HG03342 (cell line): Measurements from ENCODE around the gene SHISA8.

Experiments used
- ATAC-seq: cut with Tn5 transposase; IDR thresholded peaks from one replicate; pipeline ENCODE4 v1.9.1; 2021; ENCODE audit warnings: mild to moderate bottlenecking, moderate library complexity; ENCODE audit not compliant: unreplicated experiment

SHISA8 gene

DNA sequence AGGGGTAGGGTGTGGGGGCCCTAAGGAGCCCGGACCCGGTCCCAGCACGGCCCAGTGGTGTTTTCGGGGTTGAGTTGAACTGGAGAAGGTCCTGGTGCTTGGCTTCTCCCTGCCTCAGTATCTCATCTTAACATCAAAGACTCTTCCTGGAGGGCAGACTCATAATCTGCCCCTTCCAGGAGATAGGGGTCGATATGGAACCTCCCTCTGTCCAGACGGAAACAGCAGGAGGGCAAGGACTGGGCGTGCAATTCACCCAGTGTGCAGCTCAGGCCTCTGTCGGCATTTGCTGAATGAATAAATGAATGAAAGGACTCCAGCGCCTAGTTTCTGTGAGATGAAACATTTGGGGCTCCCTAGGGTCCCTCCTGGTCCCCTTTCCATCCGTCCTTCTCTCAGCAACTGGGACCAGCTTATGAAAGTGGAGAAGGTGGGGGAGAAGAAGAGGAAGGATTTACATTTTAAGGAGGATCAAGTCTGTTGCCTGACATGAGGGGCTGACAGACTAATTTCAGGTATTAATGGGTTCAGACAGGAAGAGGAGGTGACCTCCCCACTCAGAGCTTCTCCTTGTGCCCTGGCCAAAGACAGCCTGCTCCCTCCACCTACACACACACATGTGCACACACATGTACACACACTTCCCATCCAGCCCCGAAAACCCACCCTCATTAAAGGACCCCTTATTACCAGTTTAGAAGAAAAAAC, 1.1 kb upstream of the SHISA8 start:
- ATAC-seq = no peak

- no peak for ATAC-seq
These were observed 251 bp downstream of the SHISA8 start for GRCh38 chr22:41914611-41915034.

- ATAC-seq = no peak
These were observed 886 bp downstream of the SHISA8 start for GRCh38 chr22:41913842-41914534.

- ATAC-seq = no peak
These were observed 1.7 kb downstream of the SHISA8 start for GRCh38 chr22:41913040-41913719.

DNA sequence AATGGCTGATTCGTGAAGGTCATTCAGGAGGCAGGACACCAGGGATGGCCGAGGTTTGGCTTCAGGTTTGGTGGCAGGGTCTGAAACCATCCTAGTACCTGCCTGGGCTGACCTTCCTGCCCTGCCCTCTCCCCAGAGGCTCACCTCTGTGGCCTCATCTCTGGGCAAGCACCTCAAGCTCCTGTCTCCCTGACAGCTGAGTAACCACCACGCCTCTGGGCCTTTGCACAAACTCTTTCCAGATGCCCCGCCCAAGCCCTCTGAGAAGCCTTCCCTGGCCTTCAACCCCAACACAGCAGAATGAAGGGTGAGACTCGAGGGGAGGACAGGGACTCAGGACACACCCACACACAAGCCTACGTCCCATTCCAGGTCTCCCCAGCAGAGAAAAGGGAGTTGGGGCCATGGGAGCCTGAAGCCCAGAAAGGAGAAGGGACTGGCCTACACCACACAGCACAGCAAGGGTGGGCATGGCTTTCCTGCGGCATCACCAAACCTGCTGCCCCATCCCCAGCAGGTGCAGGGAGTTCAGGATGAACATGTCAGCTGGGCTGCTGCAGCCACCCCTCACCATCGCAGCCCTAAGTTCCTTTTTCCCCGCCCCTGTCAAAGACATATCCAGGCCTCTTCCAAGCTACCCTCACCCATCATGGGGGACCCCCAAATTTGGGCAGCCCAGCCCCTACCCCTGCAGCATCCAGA, 2.4 kb downstream of the SHISA8 start:
- ATAC-seq = no peak

- no peak for ATAC-seq
These were observed 3.8 kb downstream of the SHISA8 start for GRCh38 chr22:41911001-41911611.

DNA sequence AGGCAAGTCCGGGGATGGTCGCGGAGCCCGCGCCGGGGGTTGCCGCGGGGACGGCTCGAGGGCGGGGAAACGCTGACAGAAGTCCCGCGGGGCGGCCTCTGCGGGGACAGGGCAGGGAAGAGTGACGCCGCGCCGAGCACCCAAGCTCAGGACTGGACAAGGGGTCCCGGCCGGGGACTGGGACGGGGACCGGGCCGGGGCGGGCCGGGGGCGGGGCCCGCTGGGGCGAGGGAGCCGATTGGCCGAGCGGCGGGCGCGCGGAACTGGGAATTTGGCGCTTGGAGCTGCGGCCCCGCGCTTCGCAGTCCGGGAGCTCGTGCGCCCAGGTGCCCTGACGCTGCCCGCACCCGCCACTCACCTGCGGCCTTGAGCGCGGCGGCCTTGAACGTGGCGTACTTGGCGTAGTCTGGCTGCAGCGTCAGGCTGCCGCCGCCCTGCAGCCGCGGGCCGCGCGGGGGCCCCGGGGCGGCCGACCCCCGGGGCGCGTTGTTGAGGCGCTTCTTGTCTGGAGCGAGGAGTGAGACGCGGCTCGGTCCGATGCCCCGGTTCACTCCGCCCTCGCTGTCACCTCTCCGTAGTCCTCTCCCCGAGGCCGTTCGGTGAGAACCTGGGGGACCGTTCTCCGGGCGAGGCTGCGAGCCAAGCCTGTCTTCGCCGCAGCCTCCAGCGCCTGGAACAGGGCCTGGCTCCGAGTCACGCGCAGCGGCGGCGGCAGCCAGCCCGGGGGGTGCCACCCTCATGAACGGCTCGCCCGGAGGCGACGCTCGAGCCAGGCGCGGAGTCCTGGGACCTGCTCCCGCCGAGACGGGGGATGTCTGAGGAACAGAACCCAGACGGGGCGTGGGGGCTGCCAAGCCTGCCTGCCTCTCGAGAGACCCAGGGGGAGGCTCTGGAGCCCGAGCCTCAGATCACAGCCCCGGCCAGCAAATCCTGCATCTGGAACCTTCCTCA, 4.5 kb downstream of the SHISA8 start:
- ATAC-seq = no peak

- no peak for ATAC-seq
These were observed 5.4 kb downstream of the SHISA8 start for GRCh38 chr22:41909310-41910049.

DNA sequence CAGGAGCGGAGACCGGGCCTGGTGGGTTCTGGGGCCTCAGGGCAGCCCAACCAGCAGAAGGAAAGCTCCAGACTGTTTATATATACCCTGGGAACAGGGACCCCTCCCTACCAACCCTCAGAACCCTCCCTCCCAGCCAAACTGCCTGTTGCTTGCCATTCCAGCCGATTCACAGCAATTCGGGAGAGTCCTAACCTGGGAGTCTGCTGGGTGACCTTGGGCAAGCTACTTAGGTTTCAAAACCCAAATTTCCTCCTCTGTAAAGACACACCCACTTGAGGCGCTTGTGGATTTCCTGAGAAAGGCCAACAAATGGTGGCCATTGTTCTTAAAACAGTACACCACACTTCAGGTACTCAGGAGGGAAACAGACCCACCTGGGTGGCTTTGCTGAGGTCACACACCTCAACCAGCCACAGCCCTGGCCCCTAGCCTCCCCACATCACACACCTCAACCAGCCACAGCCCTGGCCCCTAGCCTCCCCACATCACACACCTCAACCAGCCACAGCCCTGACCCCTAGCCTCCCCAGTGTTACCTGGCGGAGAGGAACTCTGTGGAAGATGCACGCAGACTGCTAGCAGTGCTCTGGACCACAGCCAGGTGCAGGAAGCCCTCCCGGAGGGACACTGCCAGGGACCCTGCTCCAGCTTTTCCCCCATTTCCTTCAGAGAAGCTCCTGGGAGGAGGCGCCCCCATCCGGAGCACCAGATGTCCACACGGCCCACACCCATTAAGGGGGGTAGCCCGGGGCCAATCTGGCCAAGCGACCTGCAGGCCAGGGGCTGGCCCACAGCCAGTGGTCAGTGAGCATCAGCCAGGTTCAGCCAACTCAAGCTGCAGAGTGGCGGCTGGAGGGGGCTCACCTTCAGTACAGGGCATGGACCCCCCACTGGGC, 6.2 kb downstream of the SHISA8 start:
- no peak for ATAC-seq

DNA sequence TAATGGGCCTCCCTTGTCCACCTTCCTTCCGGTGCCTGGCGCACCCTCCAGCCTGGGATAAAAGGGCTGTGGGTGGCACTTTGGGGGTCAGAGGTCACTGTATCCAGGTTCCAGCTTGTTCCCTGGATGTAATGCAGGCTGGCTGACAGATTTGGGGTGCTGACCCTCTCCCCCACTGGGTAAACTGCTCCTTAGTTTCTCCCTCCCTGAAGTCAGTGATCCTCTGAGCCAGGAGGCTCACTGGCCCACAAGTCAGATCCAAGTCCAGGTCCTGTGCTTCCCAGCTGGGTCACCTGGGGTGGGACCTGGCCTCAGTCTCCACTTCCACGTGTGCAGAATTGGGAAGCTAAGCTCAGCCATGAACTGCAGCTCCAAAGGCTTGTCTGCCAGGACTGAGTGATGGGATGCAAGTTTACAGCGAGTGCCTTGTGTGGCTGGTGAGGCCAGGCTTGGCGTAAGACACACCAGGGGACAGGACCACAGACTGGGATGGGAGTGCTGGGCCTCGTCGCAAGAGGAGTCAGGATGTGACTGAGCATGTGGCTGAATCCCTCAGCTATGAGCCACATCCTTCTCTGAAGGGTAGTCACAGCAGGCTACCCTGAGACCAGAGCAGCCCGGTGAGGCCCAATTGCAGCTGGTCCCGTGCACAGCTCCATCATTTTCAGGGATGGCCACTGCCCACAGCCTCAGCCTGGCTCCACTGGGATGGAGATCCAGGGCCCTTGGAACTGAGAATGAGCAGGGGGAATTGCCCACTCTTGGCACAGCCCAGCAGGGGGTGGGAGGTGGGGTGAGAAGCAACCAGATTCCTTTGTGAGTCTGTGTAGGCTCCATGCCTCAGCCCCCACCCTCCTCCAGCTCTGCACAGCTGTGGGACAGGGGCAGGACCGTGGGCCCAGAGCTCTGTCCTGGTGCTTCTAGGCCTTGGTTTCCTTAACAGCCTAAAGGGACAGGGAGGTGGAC, 7.2 kb downstream of the SHISA8 start:
- no peak for ATAC-seq

DNA sequence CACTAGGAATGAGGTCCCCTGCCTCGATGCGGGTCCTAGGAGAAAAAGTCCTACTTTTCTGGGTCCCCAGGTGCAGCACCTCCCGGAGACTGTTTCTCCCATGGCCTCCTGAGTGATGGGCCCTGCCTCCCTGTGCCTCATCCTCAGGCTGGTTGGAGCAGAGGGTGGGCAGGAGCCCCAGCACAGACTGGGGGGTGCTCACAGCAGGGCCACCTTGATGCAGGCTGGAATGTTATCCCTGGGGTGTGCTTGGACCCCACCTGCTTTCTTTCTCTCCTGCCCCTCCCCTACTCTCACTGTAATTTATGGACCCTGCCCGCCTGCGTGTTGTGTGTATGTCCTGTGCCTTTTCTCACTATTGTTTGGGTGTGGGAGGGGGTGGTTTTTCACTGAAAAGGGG, 8.1 kb downstream of the SHISA8 start:
- ATAC-seq = no peak

DNA sequence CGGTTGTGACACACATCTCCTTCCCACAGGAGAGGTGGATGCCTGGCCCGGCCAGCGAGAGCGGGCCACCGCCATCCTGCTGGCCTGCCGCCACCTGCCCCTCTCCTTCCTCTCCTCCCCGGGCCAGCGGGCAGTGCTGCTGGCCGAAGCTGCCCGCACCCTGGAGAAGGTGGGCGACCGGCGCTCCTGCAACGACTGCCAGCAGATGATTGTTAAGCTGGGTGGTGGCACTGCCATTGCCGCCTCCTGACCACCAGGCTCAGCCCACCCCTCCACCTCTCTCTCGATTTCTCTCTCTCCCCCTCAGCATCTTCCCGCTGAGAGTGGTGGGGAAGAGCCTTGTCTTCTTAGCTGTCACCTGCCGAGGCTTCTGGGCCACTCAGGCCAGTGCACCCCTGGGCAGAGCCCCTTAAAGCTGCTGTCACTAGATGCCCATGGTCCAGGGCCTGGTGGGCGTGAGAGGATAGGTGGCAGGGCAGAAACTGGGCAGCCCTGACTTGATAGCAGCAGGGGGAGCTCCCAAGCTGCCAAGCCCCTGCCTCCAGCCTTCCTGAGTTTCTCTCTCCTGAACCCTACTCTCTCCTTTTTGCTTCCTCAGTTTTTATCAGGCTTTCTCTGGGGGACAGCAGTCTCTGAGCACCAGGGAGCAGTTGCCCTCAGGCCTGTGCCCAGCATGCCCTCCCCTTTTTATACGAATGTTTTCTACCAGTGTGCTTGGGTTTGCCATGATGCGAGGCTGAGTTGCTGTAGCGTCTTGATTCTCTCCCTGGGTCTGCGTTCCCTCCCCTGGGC, 9.3 kb downstream of the SHISA8 start:
- no peak for ATAC-seq

- no peak for ATAC-seq
These were observed 10.1 kb downstream of the SHISA8 start for GRCh38 chr22:41904450-41905410.

DNA sequence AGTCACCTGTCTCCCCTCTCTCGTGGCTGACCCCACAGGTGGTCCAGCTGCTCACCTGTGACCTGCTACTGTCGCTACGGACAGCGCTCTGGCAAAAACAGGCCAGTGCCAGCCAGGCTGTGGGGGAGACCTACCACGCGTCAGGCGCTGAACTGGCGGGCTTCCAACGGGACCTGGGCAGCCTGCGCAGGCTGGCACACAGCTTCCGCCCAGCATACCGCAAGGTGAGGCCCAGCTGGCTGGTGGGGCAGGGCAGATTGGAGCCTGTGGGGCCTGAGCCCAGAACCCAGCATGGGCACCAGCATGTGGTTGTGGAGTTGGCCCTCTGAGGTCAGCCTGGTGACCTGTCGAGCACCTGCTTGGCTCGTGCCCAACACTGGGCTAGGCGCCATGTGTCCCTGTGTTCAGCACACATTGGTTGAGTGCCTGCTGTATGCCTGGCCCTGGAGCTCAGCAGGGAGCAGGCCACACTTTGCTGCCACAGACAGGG, 11.9 kb downstream of the SHISA8 start:
- no peak for ATAC-seq

DNA sequence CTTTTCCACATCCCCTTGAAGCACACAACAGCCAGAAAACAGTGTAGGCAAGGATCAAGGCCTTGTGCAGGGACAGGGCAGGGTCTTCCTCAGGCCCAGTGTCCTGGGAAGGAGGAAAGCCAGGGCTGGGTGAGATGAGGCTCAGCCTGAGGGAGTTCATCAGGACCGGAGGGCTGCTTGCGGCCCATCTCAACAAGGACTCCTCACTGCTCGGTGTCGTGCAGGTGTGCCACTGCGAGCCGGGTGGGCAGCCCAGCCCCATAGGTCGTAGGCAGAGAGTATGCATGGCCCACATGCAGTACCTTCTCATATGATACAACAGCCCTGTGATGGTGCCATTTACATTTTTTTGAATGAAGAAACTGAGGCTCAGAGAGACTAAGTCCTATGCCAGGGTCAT, 12.9 kb downstream of the SHISA8 start:
- ATAC-seq = no peak
